Urinary bladder (tissue), 4 donors: ENCODE measurements around the gene HOXD9. TPM values are rescaled to one million over a fixed set of nuclear protein-coding genes. Genes with fewer than 3 reads are reported as not detected.

ENCODE experiments used
- DNase-seq: peaks from one replicate; pipeline ENCODE4 v3.0.0-alpha.2; 2015; ENCODE audit errors: extremely low spot score
- H3K27ac ChIP-seq: one replicate; pipeline ENCODE4 v1.5.1; 2013; ENCODE audit warnings: low read depth, mild to moderate bottlenecking, moderate library complexity
- H3K36me3 ChIP-seq: one replicate; pipeline ENCODE4 v1.6.1; 2013; ENCODE audit warnings: mild to moderate bottlenecking, moderate library complexity; ENCODE audit not compliant: insufficient read depth
- H3K4me1 ChIP-seq: one replicate; pipeline ENCODE4 v1.6.1; 2013; ENCODE audit warnings: mild to moderate bottlenecking, moderate library complexity; ENCODE audit not compliant: insufficient read depth
- H3K4me3 ChIP-seq: one replicate; pipeline ENCODE4 v1.5.1; 2013; ENCODE audit warnings: low read depth, low read length
- WGBS: extraction: QIAGEN DNeasy Blood & Tissue Kit; methylation state at CpG from one replicate; pipeline ENCODE4 v1.1.7; 2013; 5-methylcytosine and 5-hydroxymethylcytosine counted together
- polyA plus RNA-seq: library from polyadenylated mRNA; stranded (reverse); fragments of 200-250 nt; gene quantifications from one replicate; pipeline ENCODE4 v1.2.3, GENCODE V29; 2013
- total RNA-seq: library from RNA; depleted of rRNA; stranded (reverse); fragments of >200 nt; gene quantifications from one replicate; pipeline ENCODE4 v1.2.3, GENCODE V29; 2014
- donor health status: healthy with polysubstance abuse.
- donor health status: healthy.

The HOXD9 gene
- total and polyA plus RNA-seq, 2 donors, result 2.9 to 5.6 TPM

DNA sequence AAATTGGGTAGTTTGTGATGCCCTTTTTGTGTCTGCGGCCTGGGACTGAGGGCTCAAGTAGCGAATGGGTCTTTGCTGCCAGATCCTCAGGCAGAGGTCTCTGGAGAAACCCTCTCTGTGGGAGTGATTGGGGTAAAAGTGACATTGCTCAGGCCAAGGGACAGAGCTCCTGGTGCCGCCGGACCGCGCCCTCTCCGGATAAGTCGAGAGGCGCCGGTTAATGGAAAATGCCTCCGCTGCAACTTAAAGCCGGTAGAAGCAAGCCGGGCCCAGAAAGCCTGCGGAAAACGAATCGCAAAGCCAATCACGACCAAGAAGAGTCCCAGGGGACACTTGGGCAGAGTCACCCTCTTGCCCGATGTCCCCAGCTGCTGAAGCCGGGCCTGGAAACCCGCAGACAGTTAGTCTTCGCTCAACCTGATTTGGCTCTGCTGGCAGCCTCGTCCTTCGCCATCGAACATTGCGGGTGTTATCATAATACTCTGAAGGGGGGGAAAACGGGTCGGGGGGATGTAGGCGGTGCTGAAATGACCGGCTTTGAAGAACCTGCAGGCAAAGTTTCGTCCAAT, 23.3 kb upstream of the HOXD9 start:
- DNase-seq, result no peak

DNA sequence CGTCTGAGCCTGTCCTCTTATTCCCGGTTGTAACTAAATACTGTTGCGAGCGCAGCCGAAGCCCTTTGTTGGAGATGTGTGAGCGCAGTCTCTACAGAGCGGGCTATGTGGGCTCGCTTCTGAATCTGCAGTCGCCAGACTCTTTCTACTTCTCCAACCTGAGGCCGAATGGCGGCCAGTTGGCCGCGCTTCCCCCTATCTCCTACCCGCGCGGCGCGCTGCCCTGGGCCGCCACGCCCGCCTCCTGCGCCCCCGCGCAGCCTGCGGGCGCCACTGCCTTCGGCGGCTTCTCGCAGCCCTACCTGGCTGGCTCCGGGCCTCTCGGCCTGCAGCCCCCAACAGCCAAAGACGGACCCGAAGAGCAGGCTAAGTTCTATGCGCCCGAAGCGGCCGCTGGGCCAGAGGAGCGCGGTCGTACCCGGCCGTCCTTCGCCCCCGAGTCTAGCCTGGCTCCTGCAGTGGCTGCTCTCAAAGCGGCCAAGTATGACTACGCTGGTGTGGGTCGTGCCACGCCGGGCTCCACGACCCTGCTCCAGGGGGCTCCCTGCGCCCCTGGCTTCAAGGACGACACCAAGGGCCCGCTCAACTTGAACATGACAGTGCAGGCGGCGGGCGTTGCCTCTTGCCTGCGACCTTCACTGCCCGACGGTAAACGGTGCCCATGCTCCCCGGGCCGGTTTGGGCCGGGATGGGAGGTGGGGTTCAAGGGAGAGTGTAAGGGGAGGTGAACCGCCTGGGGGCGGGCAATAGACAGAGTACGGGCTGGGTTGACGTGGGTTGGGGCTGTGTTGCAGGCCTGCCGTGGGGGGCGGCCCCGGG, 22.6 kb upstream of the HOXD9 start, which contains the start of gene HOXD12:
Gene HOXD12 (plus strand): TSS at position 68 of the 819 bp plus-strand sequence. CDS start 7 bp downstream, at position 75.
- H3K4me3 ChIP-seq, result no peak within 1 kb of the TSS
- H3K36me3 ChIP-seq, result no peaks in the 10 kb centered on the region
- H3K27ac ChIP-seq, result no peak within 1 kb of the TSS
- 47% methylated on average over 70 of the region's 70 CpGs for WGBS
- peaks cover 2% of the 10 kb centered on the region for H3K4me1 ChIP-seq
- DNase-seq, result no peak

More for the DNA sequence above, 23.3 kb upstream of the HOXD9 start:
- no peak overlapping the region for H3K27ac ChIP-seq
- no peaks in the 10 kb centered on the region for H3K36me3 ChIP-seq
- 62% methylated on average over 30 of the region's 30 CpGs for WGBS
- no peak overlapping the region for H3K4me3 ChIP-seq
- H3K4me1 ChIP-seq, result peaks cover 2% of the 10 kb centered on the region

DNA sequence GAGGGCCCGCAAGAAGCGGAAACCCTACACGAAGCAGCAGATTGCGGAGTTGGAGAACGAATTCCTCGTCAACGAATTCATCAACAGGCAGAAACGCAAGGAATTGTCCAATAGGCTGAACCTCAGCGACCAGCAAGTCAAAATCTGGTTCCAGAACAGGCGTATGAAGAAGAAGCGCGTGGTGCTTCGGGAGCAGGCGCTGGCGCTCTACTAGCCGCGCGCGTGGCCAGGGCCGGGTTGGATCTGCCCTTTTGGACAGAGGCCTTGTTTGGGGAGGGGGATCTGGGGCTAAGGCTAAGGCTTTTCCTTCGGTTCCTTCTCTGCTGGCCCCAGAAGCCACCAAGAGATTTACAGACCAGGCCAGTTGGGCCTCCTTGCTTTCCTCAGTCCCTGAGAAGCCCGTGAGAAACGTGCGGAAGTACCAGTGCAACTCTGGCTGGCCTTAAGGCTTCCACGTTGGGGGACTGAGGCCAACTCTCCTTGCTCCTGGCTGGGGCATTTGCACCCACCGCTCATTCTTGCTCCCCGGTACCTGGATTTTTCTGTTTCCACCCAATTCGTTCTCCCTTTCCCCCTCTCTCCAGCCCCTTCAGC, 21.9 kb upstream of the HOXD9 start:
- no peak for DNase-seq
- 75% methylated on average over 28 of the region's 28 CpGs for WGBS
- Histone ChIP-seq H3K4me1 (peaks cover 2% of the 10 kb centered on the region), H3K4me3 (no peak overlapping the region), H3K27ac (no peak overlapping the region), H3K36me3 (no peaks in the 10 kb centered on the region)

DNA sequence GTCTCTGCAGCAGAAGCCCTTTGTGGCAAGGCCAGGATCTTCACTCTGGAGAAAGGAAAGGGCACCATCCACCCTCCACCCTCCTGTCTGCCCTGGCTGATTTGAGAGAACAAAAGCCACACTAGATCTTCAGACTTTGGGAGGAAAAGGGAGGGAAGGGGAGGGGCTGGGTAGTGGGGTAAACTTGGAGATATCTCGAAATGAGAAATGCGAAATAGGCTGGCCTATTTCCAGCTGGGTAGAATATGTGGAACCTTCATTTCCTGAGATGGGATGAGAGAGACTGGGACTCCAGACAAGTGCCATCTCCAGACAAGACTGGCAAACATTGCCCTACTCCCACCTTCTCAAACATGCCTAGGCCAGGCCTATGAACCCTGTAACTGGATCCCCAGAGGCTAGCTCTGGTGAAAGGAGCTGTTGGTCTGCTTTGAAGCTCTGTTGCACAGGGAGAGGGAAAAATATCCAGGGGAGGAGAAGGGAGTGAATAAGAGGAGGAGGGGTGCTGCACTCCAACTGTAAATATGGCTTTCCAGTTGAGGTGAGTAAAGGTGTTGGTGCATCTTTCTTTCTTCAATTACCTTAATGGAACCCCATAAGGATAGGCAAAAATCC, 21.2 kb upstream of the HOXD9 start:
- H3K36me3 ChIP-seq, result no peaks in the 10 kb centered on the region
- H3K27ac ChIP-seq, result no peak overlapping the region
- no peak for DNase-seq
- H3K4me3 ChIP-seq, result no peak overlapping the region
- WGBS, result 55% methylated on average over 2 of the region's 2 CpGs
- H3K4me1 ChIP-seq, result peaks cover 2% of the 10 kb centered on the region

DNA sequence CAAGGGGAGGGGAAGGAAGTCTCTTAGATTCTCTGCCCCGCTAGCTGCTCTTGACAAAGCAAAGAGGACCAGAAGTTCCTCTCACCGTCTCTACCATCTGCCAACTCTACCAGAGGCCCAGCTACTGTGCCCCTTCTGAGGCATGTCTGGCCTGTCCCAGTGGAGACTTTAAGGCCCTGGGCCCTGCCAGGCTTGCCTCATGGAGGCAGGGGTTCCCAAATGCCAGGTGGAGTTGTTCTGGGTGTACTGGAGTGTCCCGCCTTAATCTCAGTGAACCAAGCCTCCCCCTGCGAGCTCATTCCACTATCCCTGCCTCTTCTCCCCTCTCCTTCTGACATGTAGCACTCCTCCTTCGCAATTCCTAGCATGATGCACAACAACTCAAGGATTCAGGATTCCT, 20.7 kb upstream of the HOXD9 start:
- Histone ChIP-seq H3K4me3 (no peak overlapping the region), H3K36me3 (no peaks in the 10 kb centered on the region), H3K27ac (no peak overlapping the region), H3K4me1 (peaks cover 2% of the 10 kb centered on the region)
- WGBS, result 82% methylated on average over 5 of the region's 5 CpGs
- DNase-seq, result no peak

DNA sequence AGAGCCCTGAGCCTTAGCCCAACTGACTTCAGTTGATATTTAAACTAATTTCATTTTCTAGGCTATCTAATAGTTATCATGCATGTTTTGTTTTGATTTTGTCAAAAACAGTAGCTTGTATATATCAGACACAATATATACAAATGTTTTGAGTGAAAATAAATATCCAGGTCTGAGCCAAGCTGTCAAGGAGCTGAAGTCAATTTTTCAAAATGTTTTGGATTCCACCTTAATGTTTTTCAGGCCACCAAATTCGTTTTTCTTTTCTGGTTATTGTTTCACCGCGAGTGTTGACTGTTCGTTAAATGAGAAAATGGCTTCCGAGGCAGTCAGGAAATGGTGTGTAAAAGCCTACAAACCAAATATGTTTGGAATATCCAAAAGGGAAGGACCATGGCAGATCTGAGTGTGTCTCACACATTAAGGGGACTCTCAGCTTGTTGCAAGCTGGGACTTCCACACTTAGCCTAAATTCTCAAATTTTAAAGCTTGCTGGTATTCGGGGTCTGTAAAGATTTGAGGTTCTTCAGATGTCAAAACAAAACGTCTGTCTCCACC, 20.1 kb upstream of the HOXD9 start:
- 77% methylated on average over 7 of the region's 7 CpGs for WGBS
- no peak for DNase-seq
- Histone ChIP-seq H3K4me1 (no peaks in the 10 kb centered on the region), H3K4me3 (no peak overlapping the region), H3K27ac (no peak overlapping the region), H3K36me3 (no peaks in the 10 kb centered on the region)

DNA sequence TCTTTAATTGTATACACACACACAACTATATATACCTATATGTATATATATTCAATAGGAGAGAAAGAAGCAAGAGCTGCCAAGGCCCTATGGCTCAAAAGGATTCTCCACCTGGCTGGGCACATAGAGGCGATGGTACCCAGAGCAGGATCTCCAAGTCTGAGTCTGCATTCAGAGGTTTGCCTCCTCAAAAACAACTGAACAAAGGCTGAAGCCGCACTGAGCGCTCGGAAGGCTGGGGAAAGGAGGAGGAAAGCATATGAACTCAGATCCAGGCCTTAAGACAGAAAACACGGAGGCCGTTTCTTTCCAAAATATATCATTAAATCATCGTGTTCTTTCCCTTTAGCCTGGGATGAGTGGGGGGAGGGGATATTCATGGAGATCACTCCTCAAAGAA, 19.3 kb upstream of the HOXD9 start:
- 71% methylated on average over 7 of the region's 7 CpGs for WGBS
- H3K4me3 ChIP-seq, result no peak overlapping the region
- no peak overlapping the region for H3K27ac ChIP-seq
- no peaks in the 10 kb centered on the region for H3K36me3 ChIP-seq
- no peak for DNase-seq
- no peaks in the 10 kb centered on the region for H3K4me1 ChIP-seq

DNA sequence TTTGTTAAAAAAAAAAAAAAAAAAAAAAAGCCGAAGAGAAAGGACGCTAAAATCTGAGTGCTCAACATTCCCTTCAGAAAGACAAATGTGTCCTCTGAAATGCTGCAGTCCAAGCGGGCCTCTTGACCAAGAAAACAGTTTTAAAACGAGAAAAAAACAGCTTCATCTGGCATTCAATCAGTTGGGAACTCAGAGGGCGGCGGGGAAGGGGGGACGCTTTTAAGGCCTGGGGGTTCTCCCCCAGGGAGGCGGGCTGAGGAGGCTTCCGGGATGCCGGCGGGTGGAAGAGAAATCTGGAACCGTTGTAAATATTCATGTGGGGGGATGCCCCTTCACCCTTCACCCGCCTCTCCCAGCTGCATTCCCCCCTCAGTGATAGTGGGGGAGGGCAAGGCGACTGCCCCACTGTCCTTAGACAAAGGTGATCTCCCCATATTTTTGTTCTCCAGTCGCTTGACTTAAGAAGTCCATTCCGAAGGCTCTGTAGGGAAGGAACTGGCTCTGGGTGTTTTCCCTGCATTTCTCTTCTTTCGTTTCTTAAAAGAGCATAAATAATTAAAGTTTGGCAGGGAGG, 18.7 kb upstream of the HOXD9 start:
- Histone ChIP-seq H3K4me1 (no peaks in the 10 kb centered on the region), H3K27ac (no peak overlapping the region), H3K36me3 (no peaks in the 10 kb centered on the region), H3K4me3 (no peak overlapping the region)
- WGBS, result 24% methylated on average over 17 of the region's 17 CpGs
- DNase-seq, result no peak

DNA sequence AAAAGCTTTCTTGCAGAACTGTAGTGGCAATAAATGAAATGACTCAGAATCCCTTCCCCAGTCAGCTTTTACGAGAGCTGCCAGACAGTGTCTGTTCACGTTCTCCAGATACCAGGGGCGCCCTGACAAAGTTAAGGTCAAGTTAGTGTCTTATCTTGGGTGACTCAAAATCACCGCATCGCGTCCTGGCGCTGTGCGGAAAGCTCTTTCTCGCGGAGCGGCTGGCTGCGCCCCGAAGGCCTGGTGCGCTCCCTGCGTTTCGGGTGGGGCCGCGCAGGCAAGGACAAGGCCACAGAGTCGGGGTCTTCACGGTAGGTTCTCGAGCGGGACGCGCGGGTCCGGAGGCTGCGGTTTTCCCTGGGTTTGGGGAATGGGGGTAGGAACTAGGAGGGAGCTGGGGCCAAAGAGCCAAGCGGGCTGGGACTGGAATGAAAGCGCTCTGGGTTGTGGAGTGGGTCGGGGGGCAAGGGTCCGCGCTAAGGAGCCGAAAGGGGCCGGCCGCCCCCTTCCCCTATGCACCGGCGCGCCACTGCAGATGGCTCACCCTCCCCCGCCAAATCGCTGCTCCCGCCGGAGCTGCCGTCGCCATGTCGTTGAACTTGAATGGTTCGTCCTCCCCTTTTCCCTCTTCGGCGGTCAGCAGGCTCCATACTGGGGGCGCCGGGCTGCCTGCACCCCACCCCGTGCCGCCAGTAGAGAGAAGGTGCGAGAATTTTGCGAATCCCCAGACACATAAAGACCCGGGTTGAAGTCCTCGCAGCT, 18.0 kb upstream of the HOXD9 start:
- no peaks in the 10 kb centered on the region for H3K36me3 ChIP-seq
- no peak for DNase-seq
- 3% methylated on average over 56 of the region's 56 CpGs for WGBS
- H3K27ac ChIP-seq, result no peak overlapping the region
- no peak overlapping the region for H3K4me3 ChIP-seq
- no peaks in the 10 kb centered on the region for H3K4me1 ChIP-seq

DNA sequence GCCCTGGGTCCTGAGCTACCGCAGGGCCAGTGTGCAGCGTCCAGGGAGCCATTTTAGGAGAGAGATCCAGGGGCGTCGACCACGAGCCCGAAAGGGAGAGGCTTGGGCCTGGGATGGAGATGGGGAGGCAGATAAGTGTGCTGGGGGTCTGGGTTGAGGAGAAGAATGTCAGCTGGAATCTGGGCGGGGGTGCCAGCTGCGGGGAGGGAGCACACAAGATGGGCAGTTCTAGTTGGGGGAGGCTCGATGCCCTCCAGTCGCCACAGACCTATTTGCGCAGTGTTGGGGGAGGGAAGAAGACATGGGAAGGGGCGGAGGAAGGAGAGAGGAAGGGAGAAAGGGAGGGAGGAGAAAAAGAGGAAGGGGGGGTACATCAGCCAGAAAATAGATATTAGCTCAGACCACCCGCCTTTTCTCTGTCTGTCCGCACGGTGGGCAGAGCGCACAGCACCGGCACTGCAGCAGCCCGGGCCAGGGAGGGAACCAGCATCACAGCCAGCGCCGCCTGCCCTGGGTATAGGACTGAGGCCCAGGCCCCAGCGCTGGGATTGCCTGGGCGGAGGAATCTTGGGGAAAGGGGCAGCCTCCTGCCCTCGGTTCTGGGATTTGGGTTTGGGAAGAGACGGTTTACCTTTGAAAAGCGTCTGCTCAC, 17.3 kb upstream of the HOXD9 start:
- no peak for DNase-seq
- Histone ChIP-seq H3K4me1 (no peaks in the 10 kb centered on the region), H3K27ac (no peak overlapping the region), H3K36me3 (no peaks in the 10 kb centered on the region), H3K4me3 (no peak overlapping the region)
- WGBS, result 31% methylated on average over 25 of the region's 25 CpGs

DNA sequence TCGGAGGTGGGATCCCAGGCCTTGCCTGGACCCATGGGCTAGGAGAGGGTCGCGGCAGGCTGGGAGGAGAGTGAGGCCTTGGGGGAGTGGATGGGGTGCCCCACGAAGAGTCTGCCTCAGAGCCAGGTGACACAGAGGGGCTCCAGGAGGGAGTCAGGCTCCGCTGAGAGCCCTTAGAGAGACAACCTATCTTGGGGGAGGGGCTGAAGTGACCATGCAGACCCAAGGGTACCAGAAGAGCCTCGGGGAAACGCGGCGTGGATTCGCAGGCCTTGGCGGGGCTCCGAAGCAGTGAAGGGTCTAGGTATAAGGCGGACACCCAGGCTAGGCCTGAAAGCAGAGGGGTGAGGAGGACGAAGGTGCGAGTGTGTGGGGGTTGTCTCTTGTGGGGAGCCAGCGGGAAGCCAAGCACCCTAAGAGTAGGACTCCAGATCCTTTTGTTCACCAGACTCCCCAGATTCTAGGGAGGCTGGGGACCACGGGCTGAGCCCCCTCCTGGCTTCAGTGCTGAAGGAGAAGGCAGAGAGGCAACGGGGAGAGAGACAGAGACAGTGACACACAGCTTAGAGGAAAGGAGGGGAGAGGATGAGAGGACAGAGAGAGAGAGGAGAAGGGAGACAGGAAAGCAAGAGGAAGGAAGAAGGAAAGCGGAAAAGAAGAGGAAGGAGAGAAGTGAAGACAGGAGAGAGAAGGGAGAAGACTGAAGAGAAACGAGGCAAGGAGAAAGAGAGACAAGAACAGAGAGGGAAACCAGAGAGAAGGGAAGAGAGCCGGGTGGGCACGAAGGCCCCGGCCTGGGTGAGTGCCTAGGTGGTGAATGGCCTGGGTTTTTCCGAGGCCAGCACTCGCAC, 16.6 kb upstream of the HOXD9 start:
- H3K4me1 ChIP-seq, result no peaks in the 10 kb centered on the region
- 46% methylated on average over 25 of the region's 25 CpGs for WGBS
- H3K4me3 ChIP-seq, result no peak overlapping the region

More for the DNA sequence above, 16.6 kb upstream of the HOXD9 start:
- no peak overlapping the region for H3K27ac ChIP-seq
- no peak for DNase-seq
- H3K36me3 ChIP-seq, result no peaks in the 10 kb centered on the region
